Nephron progenitor cell (in vitro differentiated cells): ENCODE data around the gene CLMP.

Experiments used
- DNase-seq: peaks from one replicate; pipeline ENCODE4 v3.0.0; 2021
- H3K27ac Mint-ChIP-seq: 2 replicates; pipeline ENCODE4 v1.8.0; 2021; ENCODE audit warnings: mild to moderate bottlenecking, moderate library complexity, mixed read lengths
- H3K27me3 Mint-ChIP-seq: 2 replicates; pipeline ENCODE4 v1.8.0; 2021; ENCODE audit warnings: mild to moderate bottlenecking, low read depth, mixed read lengths; ENCODE audit not compliant: poor library complexity
- H3K36me3 Mint-ChIP-seq: 2 replicates; pipeline ENCODE4 v1.8.0; 2021; ENCODE audit warnings: low read depth, mixed read lengths
- H3K4me1 Mint-ChIP-seq: 2 replicates; pipeline ENCODE4 v1.8.0; 2021; ENCODE audit warnings: mixed read lengths
- H3K4me3 Mint-ChIP-seq: 2 replicates; pipeline ENCODE4 v1.8.0; 2021; ENCODE audit warnings: mild to moderate bottlenecking, moderate library complexity, mixed read lengths
- H3K9me3 Mint-ChIP-seq: 2 replicates; pipeline ENCODE4 v1.8.0; 2021; ENCODE audit warnings: mild to moderate bottlenecking, moderate library complexity, mixed read lengths
- TF ChIP-seq, protein P1 (sequence below): fragments of 200-600 bp; sonication (generic); IDR thresholded peaks from 2 replicates; pipeline ENCODE4 v1.5.0; 2021; ENCODE audit warnings: antibody characterized with exemption

CLMP gene

DNA sequence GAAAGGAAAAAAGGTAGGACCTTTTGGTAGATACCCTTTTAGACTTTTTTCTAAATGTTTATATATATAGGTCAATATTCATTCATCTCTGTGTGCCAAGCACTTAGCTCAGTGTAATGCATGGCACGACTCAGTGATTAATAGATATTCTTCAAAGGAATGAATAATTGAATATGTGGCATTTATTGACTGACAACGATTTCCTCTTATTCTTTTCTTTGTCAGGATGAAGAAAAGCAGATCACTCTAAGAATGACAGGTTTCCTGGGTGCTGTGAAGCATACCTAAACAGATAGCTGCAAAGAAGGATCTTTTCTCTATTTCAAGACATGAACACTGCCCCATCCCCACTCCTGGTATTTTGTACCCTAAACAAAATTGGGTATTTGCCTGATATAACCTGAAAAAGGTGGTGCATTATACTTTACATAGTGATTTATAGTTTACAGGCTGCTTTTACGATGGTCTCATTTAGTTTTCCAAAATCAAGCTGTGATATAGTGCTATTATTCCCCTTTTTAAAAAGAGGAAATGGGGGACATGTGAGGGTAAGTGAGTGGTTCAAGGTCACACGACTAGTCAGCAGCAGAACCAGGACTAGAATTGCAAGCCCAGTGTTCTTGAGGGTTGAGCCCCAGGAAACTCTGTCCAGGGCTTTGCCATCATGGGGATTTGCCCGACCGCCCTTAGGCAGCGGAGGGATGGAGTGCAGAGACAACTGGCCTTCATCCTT is 32.9 kb upstream of the CLMP start:
- TF ChIP-seq, protein P1, sequence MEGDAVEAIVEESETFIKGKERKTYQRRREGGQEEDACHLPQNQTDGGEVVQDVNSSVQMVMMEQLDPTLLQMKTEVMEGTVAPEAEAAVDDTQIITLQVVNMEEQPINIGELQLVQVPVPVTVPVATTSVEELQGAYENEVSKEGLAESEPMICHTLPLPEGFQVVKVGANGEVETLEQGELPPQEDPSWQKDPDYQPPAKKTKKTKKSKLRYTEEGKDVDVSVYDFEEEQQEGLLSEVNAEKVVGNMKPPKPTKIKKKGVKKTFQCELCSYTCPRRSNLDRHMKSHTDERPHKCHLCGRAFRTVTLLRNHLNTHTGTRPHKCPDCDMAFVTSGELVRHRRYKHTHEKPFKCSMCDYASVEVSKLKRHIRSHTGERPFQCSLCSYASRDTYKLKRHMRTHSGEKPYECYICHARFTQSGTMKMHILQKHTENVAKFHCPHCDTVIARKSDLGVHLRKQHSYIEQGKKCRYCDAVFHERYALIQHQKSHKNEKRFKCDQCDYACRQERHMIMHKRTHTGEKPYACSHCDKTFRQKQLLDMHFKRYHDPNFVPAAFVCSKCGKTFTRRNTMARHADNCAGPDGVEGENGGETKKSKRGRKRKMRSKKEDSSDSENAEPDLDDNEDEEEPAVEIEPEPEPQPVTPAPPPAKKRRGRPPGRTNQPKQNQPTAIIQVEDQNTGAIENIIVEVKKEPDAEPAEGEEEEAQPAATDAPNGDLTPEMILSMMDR: no peak
- no peak overlapping the region for H3K27ac Mint-ChIP-seq
- DNase-seq: no peak
- peaks cover 41% of the 10 kb centered on the region for H3K4me1 Mint-ChIP-seq
- no peaks in the 10 kb centered on the region for H3K36me3 Mint-ChIP-seq
- H3K4me3 Mint-ChIP-seq: no peak overlapping the region
- peaks cover 3% of the 10 kb centered on the region for H3K9me3 Mint-ChIP-seq
- H3K27me3 Mint-ChIP-seq: peaks cover 12% of the 10 kb centered on the region

DNA sequence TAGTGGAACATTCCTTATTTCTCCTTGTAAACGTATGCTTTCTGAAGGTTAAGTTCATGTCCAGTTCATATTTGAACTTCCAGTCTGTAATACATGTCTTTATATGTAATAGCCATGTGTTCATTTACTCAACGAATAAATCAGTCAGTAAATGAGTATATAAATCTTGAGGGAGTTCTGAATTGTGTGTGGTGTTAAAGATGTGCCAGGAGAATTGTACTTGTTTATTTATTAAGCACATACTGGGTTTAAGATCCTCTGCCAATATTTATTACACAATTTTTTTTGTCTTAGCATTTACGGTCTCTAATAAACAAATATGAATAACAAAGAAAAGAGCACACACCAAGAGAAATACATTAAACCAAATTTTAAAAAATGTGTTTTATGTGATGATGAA is 26.5 kb upstream of the CLMP start:
- no peak overlapping the region for H3K4me3 Mint-ChIP-seq
- peaks cover 25% of the 10 kb centered on the region for H3K9me3 Mint-ChIP-seq
- no peak for DNase-seq
- H3K36me3 Mint-ChIP-seq: peaks cover 11% of the 10 kb centered on the region
- peaks cover 4% of the 10 kb centered on the region for H3K27me3 Mint-ChIP-seq
- TF ChIP-seq, protein P1: no peak
- H3K4me1 Mint-ChIP-seq: peaks cover 35% of the 10 kb centered on the region
- H3K27ac Mint-ChIP-seq: no peak overlapping the region

DNA sequence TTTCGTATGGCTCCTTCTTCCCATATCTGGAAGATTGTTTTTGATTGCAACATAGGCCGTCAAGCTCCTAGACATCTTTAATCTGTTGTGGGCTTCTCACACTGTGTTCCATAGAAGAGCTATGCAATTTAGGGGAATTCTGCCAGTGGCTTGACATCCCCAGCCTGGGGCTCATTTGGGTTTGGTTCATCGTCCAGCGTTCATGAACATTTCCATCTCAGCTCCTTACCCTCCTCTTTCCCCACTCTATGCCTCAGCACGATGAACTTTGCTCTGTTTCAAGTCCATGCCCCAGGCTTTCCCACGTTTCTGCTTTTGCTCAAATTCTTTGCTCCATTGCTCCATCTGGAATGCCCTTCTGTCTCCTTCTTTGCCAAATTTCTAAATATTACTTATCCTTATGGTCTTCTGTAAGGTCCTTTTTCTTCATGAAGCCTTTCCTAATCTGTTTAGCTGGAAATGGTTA is 26.1 kb upstream of the CLMP start:
- Mint-ChIP-seq H3K4me1 (peaks cover 36% of the 10 kb centered on the region), H3K27ac (no peak overlapping the region), H3K4me3 (no peak overlapping the region), H3K27me3 (peaks cover 4% of the 10 kb centered on the region), H3K9me3 (peaks cover 25% of the 10 kb centered on the region), H3K36me3 (peaks cover 11% of the 10 kb centered on the region)
- DNase-seq: no peak
- TF ChIP-seq, protein P1: no peak

DNA sequence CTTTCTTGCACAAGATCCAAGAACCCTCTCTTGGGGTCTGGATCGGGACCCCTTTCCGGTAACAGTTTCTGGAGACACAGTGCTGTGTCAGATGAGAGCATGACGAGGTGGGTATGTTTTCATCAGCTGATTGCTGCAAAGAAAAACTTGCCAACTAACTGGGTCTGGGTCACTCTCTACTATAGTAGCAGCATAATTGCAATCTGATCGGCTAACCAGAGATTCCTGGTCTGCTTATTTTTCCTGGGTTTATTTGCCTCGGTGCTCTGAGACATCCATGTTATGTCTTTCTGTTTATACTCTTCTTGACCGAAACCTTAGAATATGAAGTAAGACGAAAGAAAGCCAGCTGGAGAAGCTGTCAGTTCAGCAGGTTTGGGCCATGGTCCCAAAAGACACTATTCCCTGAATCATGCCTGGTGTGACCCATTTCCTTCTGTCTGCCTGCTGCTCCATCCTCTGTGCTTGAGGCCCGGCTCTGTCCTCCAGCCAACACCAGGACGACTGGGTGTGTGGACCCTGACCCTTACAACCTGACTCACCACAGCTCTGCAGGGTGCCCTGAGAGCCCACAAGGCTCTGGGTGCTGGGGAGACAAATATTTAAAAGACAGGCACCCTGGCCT is 24.1 kb upstream of the CLMP start:
- Mint-ChIP-seq H3K4me1 (peaks cover 49% of the 10 kb centered on the region), H3K27ac (peak overlapping the region; percentile 82), H3K9me3 (peaks cover 25% of the 10 kb centered on the region), H3K36me3 (peaks cover 11% of the 10 kb centered on the region), H3K27me3 (no peaks in the 10 kb centered on the region), H3K4me3 (no peak overlapping the region)
- TF ChIP-seq, protein P1: no peak
- no peak for DNase-seq

DNA sequence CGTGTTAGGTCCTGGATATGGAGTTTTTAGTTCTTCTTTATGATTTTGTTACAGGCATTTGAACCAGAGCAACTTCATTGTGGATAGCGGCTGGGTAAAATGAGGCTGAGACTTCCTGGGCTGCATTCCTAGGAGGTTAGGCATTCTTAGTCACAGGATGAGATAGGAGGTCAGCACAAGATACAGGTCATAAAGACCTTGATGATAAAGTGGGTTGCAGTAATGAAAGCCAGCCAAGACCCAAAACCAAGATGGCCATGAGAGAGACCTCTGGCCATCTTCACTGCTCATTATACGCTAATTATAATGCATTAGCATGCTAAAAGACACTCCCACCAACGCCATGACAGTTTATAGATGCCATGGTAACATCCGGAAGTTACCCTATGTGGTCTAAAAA is 23.4 kb upstream of the CLMP start:
- TF ChIP-seq, protein P1: no peak
- peaks cover 25% of the 10 kb centered on the region for H3K9me3 Mint-ChIP-seq

More for the DNA sequence above, 23.4 kb upstream of the CLMP start:
- H3K4me3 Mint-ChIP-seq: no peak overlapping the region
- peak overlapping the region; percentile 54 for H3K27ac Mint-ChIP-seq
- H3K4me1 Mint-ChIP-seq: peaks cover 56% of the 10 kb centered on the region
- H3K27me3 Mint-ChIP-seq: no peaks in the 10 kb centered on the region
- no peak for DNase-seq
- H3K36me3 Mint-ChIP-seq: peaks cover 11% of the 10 kb centered on the region
